HG03135 (cell line): ENCODE measurements around the gene GPS1.
A peak's percentile ranks its signal among the peaks of the same experiment; 100 is the strongest.

Experiments
- ATAC-seq: cut with Tn5 transposase; IDR thresholded peaks from one replicate; pipeline ENCODE4 v1.9.1; 2021; ENCODE audit warnings: mild to moderate bottlenecking, moderate library complexity; ENCODE audit not compliant: unreplicated experiment

Gene GPS1

DNA sequence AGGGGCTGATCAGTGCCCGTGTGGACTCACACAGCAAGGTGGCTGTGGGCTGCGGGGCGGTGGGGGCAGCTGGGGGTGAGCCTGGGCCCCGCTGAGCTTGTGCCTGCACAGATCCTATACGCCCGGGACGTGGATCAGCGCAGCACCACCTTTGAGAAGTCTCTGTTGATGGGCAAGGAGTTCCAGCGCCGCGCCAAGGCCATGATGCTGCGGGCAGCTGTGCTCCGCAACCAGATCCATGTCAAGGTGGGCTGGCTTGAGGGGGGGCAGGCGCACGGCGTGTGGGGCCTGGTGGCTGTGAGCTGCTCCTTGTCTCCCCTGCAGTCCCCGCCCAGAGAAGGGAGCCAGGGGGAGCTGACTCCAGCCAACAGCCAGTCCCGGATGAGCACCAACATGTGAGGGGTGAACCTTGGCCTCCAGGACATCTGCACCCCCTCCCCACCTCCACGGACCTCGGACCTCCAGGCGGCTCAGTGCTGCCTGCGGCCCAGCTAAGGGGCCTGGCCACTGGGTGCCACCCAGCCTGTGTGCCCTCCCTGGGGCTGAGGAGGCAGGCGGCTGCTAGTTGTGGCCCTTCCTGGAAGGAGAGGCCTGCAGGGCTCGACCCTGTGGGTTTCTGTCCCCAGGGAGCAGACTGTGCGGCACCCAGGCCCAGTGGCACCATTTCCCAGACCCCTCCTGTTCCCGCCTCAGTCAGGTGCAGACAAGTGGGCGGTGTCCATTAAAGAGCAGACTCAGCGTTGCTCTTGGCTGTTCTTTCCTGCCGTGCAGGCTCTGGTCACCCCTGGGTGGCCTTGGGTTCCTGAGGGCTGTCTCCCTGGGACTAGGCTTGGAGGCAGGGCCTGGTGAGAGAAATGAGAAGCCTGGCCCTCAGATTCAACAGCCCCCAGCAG, 5.3 kb downstream of the GPS1 start:
- no peak for ATAC-seq

DNA sequence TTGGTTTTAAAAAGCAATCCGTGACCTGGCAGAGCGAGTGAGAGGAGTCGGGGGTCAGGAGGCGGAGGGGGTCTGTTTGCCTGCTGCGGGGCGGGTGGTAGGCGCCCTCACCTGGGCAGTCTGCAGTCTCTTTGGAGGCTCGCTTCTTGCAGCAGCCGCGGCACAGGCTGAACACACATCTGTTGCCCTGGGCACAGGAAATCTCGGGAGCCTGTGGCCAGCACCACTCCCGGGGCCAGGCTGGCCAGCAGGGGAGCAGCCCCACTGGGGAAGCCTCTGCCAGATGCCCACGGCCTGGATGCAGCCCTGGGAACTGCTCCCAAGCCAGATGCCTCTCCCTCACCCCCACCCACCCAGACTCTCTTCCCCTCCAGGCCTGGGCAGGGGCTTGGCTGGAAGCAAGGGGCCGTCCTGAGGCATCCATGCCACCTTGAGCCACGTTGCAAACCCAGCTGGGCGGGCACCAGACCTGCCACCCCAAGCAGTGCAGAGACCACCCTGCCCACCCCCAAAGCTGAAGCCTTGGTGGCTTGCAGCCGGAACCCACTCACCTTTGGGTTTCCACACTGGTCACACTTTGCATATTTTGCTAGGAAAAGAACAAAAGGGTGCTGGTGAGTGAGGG, 6.6 kb downstream of the GPS1 start:
- no peak for ATAC-seq

DNA sequence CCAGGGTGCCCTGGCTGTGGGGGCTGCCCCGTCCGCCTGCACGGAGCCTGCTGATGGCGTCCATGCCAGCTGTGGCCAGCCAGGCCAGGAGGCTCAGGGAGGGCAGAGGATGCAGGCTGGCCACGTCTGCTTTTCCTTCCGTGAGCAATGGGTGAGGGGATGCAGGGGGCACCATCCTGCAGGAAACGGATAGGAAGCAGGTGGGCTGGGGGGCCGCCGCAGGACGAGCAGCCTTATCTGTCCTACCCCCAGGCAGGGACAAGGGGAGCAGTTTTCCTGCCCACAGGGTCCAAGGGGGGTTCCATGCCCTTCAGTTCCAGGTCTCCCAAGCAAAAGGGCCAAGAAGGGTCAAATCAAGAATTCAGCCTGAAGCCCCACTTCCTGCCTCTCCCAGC, 7.2 kb downstream of the GPS1 start:
- no peak for ATAC-seq

DNA sequence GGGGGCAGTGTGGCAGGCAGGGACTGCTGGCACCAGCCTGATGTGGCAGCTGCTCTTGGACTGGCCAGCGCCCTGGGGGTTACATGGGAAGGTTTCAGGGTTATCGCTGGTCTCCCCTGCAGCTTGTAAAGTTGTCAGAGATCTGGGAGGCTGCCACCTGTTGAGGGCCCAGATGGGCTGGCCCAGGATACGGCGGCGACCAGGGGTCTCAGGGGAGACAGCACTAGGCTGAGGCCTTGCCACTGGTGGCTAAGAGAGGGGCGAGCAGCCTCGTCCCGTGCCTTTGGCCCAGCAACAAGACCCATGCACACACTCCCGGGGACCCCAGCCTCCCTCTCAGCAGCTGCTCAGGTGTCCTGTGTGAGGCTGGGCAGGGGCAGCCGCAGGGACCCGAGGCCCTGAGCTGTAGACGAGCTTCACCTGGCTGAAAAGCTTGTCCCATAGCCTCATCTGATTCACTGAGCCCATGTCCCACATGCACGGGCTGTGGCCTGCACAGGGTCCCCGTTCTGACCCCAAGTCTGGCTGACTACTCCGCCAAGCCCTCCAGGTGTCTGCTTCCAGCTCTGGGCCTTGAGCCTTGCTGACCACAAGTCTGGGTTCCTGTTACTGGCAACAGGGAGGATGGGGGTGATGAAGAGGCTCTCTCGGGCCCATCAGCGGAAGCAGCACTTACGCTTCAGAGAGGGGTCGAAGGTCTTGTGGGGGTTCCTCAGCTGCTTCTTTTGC, 7.7 kb downstream of the GPS1 start:
- ATAC-seq, result no peak

DNA sequence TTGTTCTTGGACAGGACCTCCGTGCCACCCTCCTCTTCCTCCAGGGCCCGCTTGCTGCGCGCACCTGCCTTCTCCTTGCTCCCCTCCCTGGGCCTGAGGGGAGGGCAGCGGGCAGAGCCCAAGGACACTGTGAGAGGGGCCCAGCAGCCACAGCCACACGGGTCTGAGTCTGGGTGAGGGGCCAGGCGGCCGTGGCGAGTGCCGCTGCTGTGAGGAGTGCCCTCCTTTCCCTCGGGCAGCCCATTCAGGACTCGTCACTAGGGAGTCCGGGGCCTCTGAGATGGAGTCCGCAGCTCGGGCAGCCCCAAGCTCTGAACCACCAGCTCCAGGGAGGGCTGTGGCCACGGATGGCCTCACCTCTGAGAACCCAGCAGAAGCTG, 8.3 kb downstream of the GPS1 start:
- ATAC-seq, result no peak

DNA sequence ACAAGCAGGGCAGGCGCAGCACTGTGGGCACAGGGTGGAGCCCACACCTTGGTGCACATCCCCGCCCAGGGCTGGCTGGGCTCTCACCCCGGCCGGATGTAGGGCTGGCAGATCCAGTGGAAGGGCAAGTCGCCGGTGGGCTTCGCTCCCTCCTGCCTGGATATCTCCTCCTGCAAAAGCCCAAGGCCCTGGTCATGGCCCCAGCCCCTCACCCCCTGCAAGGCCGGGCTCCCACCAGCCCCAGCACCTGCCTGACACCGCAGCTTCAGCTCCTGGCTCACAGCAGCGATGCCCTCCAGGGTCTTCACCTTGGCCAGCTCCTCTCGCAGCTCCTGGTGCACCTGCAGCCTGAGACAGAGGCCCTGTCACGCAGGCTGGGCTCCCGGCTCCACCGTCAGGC, 8.9 kb downstream of the GPS1 start:
- no peak for ATAC-seq

DNA sequence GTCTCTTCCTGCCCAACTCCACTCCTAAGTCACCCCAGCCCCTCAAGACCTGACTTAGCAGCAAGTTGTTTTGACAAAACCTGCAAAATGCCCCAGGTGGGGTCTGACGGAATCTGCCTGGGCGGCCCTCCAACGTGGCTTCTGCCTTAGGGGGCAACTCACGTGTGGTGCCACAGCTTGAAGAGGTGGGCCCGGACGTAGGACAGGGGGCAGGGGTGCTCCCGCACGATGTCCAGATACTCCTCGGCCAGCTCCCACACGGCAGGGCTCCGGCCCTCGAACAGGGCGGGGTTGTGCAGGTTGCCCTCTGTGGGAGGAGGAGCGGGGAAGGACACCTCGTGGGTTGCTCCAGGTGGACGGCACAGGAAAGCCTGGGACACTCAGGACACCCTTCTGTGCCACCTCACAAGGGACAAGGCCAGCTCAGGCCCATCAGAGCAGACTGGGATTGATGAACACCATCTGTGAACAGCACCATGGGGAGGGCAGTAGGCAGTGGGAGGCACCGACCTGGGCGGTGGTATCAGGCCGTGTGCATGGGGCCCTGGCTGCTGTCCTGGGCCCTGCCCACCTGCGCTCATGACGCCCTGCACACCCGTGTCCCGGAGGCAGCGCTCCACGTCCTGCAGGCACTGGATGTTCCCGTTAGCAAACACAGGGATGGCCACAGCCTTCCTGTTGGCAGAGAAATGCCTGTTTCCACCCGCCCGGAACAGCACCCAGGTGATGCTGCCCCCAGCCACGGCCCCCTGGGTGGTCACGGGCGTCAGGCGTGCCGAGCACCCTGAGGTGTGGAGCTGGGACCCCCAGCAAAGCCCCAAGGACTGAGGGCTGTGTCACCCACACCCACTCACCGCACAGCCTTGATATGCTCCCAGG, 9.6 kb downstream of the GPS1 start:
- no peak for ATAC-seq

DNA sequence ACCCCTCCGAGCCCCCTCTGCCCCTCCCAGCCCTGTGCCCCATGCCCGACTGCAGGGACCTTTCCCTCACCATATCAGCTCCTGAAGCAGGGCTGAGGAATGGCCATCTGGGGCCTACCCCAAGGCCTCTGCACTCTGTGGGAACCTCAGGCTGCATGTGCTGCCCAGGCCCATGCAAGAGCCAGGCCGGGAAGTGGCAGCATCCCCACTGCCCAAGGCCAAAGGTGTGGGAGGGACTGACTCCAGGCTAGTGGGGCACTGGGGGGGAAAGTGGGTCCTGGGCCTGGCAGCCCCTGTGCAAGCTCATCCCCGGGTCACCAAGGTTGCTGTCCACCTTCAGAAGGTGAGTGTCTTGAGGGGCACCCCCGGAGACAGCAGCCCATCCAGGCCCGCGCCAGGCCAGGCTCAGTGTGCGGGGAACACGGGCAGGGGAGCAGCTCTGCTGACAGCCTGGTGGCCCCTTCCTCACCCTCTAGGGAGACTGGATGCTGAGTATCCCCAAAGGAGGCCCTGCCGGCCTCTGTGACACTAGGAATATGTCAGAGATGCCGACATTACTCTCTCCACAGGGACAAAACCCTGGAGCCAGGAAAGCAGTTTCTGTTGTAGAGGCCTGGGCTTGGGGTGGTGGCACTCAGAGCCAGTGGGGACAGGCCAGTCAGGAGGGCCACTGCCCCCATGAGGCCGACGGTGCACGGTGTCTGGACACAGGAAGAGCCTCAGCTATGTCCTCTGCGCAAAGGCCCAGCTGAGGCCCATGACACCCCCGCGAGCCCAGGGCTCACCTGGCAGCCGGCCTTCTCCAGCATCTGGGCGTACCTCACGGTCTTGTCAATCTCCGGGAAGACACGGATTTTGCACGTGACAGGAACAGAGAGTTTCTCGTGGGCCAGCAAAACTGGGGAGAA, 10.6 kb downstream of the GPS1 start:
- ATAC-seq, result no peak

DNA sequence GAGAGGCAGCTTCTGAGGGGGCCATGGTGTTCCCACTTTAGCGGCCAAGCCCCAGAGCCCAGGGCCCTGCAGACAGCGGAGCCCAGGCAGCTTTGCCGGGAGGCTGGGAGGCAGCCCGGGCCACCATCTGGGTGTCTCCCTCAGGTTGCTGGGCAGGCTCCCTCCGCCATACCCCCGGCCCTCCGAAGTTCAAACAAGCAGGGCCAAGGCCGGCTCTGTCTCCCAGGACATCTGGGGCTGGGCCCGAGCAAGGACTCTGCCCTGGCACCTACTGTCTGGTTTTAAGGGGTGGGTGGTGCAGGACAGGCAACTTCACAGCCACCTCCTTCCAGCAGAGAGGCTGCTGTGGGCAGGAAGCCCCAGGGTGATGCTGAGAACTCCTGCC, 11.3 kb downstream of the GPS1 start:
- no peak for ATAC-seq

DNA sequence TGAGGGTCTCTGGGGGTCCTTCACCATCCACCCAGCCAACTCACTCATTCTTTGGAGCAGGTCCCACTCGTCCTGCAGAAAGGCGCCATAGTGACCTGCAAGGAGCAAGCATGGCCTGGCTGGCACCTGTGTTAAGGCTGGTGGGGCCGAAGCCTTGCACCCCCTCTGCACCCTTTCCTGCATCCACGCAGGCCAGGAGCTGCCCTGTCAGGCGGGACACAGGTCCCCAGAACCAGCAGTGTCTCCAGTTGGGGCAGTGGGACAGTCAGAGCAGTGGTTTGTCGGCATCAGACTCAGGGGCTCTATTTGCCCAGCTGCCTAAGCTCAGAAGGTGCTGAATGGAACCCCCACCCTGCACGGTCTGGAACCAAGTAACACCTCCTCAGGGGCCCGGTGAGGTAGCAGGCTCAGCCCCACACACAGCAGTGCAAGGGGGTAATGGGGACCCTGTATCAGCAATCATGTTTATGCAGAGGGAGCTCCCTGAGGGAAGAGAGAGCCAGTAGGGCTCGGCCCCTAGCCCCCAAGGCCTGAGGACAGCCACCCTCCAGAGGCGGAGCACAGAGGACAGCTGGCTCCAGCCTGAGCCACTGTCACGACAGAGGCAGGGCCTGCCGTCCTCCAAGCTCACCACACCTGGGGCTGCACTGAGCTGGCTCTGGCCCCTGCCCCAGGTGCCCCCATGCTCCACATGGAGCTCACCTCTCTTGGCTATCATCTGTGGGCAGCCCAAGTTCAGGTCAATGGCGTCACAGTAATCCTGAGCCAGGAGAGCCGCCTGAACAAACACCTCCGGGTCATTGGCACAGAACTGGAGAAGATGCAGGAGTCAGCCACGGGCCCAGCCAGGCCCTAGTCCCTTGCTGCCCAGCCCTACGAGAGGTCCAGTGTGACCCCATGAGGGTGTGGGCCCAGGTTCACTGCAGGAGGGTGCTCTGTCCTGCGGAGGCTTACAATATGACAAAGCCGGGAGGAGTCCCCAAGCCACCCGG, 12.0 kb downstream of the GPS1 start:
- ATAC-seq, result no peak

DNA sequence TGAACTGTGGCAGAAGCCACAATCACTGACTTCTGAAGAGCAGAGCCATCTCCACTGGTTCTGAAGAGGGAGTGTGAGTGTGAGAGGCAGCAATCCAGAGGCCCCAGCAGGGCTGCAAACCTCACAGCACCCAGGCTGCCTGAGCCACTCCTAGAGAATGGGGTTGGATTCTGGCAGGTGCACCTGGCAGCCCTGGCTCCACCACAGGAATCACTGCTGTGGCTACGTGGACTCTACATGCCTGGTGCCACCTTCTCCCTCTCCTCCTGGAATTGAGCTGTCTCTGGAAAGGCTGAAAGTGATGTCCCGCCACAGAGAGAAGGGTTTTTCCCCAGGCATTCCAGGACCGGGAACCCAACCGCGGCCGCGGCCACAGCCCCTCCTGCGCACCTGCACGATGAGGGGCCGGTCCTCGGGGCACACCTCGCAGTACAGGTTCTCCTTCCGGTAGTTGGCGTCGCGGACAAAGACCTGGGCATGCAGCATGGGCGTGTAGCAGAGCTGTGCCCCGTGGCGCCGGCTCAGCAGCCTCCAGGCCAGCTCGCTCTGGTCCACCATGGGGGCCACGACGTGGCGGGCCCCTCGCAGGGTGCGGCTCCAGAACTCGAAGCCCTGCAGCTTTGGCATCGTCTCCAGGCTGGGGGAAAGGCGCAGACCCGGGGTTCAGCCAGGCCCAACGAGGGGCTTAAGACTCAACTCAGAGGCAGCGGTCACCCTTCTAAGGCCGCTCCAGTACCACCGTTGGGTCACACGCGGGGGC, 12.9 kb downstream of the GPS1 start:
- ATAC-seq, result no peak

DNA sequence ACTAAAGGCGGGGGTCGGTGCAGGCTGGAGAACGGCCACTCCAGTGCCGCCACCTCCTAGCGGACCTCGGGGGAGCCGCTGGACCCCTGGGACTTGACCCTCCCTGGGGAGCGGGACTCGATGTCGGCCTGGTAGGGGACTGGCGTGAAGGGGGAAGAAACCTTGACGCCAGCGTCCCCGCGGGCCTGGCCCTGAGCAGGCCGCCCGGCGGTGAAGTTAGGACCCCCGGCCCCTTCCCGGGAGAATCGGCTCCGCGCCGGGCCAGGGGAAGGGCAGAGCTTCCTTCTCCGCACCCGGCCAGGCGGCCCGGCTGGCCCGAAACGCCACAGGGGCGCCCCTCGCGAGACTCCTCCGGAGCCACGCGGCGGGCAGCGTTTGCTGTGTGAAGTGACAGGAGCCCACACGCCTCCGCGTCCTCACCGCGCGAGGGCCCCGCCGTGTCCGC, 13.5 kb downstream of the GPS1 start:
- ATAC-seq, result peak; percentile 24

DNA sequence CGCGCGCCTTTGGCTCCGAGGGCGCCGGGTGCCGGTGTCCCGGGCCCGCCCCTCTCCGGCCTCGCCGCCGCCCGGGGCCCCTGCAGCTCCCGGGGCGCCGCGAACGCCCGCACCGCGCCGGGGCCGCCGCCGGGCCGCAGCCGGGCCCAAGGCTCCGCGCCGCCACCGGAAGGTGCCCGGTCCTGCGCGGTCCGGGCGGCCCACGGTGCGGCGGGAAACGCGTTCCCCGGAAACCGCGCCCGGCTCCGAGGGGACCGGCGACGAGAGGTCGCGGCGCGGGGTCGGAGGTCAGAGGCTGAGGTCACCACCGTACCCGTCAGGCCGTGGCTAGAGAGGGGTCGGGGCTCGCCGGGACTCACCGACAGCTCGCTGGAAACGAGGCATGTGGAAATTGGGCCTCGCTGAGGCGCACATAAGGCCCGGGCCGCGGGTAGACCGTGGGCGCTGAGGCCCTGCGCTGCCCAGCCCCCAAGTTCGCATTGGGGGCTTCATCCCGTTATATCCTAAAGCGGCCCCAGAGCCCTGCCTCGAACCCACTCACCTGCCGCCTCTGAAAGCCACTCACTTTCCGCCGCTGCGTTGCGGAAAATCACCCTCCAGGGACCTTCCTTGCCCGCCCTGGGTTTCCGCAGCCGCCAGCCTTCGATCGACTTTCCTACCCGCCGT, 14.1 kb downstream of the GPS1 start, which contains the start of gene DUS1L:
DUS1L (minus strand) TSS at position 167 of the 666 bp plus-strand sequence. CDS start 745 bp downstream, outside the sequence.
- ATAC-seq, result peak; percentile 67

DNA sequence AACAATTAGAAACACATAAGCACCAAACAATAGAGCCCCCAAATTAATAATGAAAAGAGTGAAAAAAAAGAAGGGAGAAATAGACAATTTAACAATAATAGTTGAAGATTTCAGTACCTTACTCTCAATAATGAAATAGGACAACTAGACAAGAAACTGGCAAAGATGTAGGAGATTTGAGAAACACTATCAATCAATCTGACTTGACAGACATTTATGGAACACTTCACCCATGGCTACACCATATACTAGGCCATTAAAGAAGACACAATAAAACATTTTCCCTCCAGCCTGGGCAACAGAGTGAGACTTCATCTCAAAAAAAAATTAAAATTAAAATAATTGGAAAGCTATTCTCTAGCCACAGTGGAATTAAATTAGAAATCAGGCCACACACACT, 18.9 kb downstream of the GPS1 start:
- no peak for ATAC-seq

DNA sequence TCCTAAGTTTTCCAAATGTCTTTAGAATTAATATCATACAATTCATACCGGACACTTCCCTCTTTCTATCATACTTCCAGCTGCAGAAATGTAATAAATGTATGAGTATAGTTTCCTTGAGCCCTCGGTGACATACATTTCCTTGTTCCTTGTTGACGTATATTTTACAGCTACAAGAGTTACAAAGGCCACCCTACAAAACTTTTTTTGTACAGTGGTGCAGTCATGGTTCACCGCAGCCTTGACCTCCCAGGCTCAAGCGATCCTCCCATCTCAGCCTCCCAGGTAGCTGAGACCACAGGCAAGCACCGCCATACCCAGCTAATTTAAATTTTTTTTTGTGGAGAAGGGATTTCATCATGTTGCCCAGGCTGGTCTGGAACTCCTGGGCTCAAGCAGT, 21.1 kb downstream of the GPS1 start:
- ATAC-seq, result no peak

DNA sequence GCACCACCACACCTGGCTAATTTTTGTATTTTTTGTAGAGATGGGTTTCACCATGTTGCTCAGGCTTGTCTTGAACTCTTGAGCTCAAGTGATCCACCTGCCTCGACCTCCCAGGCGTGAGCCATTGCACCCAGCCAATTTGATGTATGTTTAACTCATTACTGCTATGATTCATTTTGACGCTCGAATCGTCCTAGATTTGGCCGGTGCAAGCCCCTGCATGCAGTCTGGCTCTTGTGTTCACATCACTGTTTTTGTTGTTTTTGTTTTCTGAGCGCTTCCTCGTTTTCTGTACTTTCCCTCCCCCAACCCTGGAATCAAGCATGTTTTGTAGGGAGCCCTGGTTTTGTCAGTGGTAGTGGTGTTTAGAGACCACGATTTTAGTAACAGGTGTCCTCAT, 21.7 kb downstream of the GPS1 start:
- no peak for ATAC-seq
